Duodenal mucosa (tissue), 2 donors: ENCODE results near the gene RHOT2.

Experiments
- H3K27ac ChIP-seq: one replicate; pipeline ENCODE4 v1.7.0; 2013; ENCODE audit warnings: low read depth, low read length
- H3K27me3 ChIP-seq, 2 donors: one replicate each; pipeline ENCODE4 v1.7.0; 2013; ENCODE audit warnings: low read length in 2 of 2, control low read depth in 1 of 2; ENCODE audit not compliant: insufficient read depth in 2 of 2, control insufficient read depth in 1 of 2
- H3K36me3 ChIP-seq, 2 donors: one replicate each; pipeline ENCODE4 v1.7.0; 2013; ENCODE audit warnings: low read length in 2 of 2, control low read depth in 1 of 2; ENCODE audit not compliant: insufficient read depth in 2 of 2, control insufficient read depth in 1 of 2
- H3K4me1 ChIP-seq, 2 donors: one replicate each; pipeline ENCODE4 v1.7.0; 2013; ENCODE audit warnings: low read length in 2 of 2, control low read depth in 1 of 2; ENCODE audit not compliant: insufficient read depth in 2 of 2, control insufficient read depth in 1 of 2
- H3K4me3 ChIP-seq, 2 donors: one replicate each; pipeline ENCODE4 v1.7.0; 2013; ENCODE audit warnings: low read length in 2 of 2, low read depth in 1 of 2
- H3K9ac ChIP-seq, 2 donors: one replicate each; pipeline ENCODE4 v1.7.0; 2013; ENCODE audit warnings: low read length in 2 of 2, low read depth in 1 of 2
- H3K9me3 ChIP-seq, 2 donors: one replicate each; pipeline ENCODE4 v1.7.0; 2013; ENCODE audit warnings: low read length in 2 of 2, control low read depth in 1 of 2; ENCODE audit not compliant: control insufficient read depth in 1 of 2

Gene RHOT2

GRCh38 chr16:715477-716199, 47.7 kb downstream of the RHOT2 start:
- H3K27me3 ChIP-seq, result peaks cover 22 to 33% of the 10 kb centered on the region in 2 donors
- peak overlapping the region; percentile 47 to 55 for H3K4me3 ChIP-seq
- H3K36me3 ChIP-seq, result no peaks in the 10 kb centered on the region
- no peak overlapping the region for H3K27ac ChIP-seq
- H3K4me1 ChIP-seq, result peaks cover 27 to 38% of the 10 kb centered on the region in 2 donors
- no peak overlapping the region for H3K9ac ChIP-seq
- no peaks in the 10 kb centered on the region for H3K9me3 ChIP-seq

GRCh38 chr16:716200-716568, 48.3 kb downstream of the RHOT2 start:
- H3K9me3 ChIP-seq, result no peaks in the 10 kb centered on the region
- no peak overlapping the region for H3K9ac ChIP-seq
- peaks cover 17 to 27% of the 10 kb centered on the region in 2 donors for H3K27me3 ChIP-seq
- H3K4me1 ChIP-seq, result peaks cover 27 to 39% of the 10 kb centered on the region in 2 donors
- H3K4me3 ChIP-seq, result peak overlapping the region in 1 of 2 donors; percentile 43
- no peak overlapping the region for H3K27ac ChIP-seq
- no peaks in the 10 kb centered on the region for H3K36me3 ChIP-seq

GRCh38 chr16:716768-717325, 48.9 kb downstream of the RHOT2 start:
- peaks cover 12 to 25% of the 10 kb centered on the region in 2 donors for H3K27me3 ChIP-seq
- no peak overlapping the region for H3K27ac ChIP-seq
- H3K9me3 ChIP-seq, result no peaks in the 10 kb centered on the region
- H3K36me3 ChIP-seq, result no peaks in the 10 kb centered on the region
- no peak overlapping the region for H3K9ac ChIP-seq
- H3K4me1 ChIP-seq, result peaks cover 27 to 42% of the 10 kb centered on the region in 2 donors
- H3K4me3 ChIP-seq, result no peak overlapping the region

- no peaks in the 10 kb centered on the region for H3K36me3 ChIP-seq
- H3K9me3 ChIP-seq, result no peaks in the 10 kb centered on the region
- no peak overlapping the region for H3K9ac ChIP-seq
- peaks cover 12 to 25% of the 10 kb centered on the region in 2 donors for H3K27me3 ChIP-seq
- no peak overlapping the region for H3K27ac ChIP-seq
- H3K4me3 ChIP-seq, result no peak overlapping the region
- peaks cover 27 to 45% of the 10 kb centered on the region in 2 donors for H3K4me1 ChIP-seq
Observed at GRCh38 chr16:717450-718245, 49.7 kb downstream of the RHOT2 start.

GRCh38 chr16:718389-718788, 50.5 kb downstream of the RHOT2 start:
- Histone ChIP-seq H3K9ac (no peak overlapping the region), H3K36me3 (no peaks in the 10 kb centered on the region), H3K4me3 (no peak overlapping the region), H3K4me1 (peaks cover 27 to 45% of the 10 kb centered on the region in 2 donors), H3K27me3 (peaks cover 12 to 25% of the 10 kb centered on the region in 2 donors), H3K27ac (no peak overlapping the region), H3K9me3 (no peaks in the 10 kb centered on the region)

- Histone ChIP-seq H3K9me3 (no peaks in the 10 kb centered on the region), H3K4me3 (peak overlapping the region; percentile 7 to 25), H3K4me1 (peaks cover 27 to 45% of the 10 kb centered on the region in 2 donors), H3K9ac (no peak overlapping the region), H3K36me3 (no peaks in the 10 kb centered on the region), H3K27ac (no peak overlapping the region), H3K27me3 (peaks cover 12 to 24% of the 10 kb centered on the region in 2 donors)
Observed at GRCh38 chr16:718922-719321, 51.0 kb downstream of the RHOT2 start.

GRCh38 chr16:719815-720446, 52.0 kb downstream of the RHOT2 start:
- no peaks in the 10 kb centered on the region for H3K36me3 ChIP-seq
- H3K9me3 ChIP-seq, result no peaks in the 10 kb centered on the region
- no peak overlapping the region for H3K27ac ChIP-seq
- H3K4me1 ChIP-seq, result peaks cover 27 to 41% of the 10 kb centered on the region in 2 donors
- H3K9ac ChIP-seq, result peak overlapping the region; percentile 63 to 77
- peaks cover 12 to 22% of the 10 kb centered on the region in 2 donors for H3K27me3 ChIP-seq
- H3K4me3 ChIP-seq, result peak overlapping the region; percentile 76 to 77

GRCh38 chr16:720447-720989, 52.6 kb downstream of the RHOT2 start:
- H3K4me1 ChIP-seq, result peaks cover 27 to 41% of the 10 kb centered on the region in 2 donors
- peaks cover 15 to 28% of the 10 kb centered on the region in 2 donors for H3K27me3 ChIP-seq
- H3K4me3 ChIP-seq, result peak overlapping the region; percentile 76 to 77
- H3K27ac ChIP-seq, result peak overlapping the region; percentile 75
- H3K9ac ChIP-seq, result peak overlapping the region; percentile 63 to 77
- no peaks in the 10 kb centered on the region for H3K36me3 ChIP-seq
- no peaks in the 10 kb centered on the region for H3K9me3 ChIP-seq

- Histone ChIP-seq H3K9ac (peak within 1 kb of the TSS; percentile 63 to 77), H3K4me3 (peak within 1 kb of the TSS; percentile 76 to 77), H3K27ac (peak within 1 kb of the TSS; percentile 75), H3K36me3 (no peaks in the 10 kb centered on the region), H3K27me3 (peaks cover 18 to 30% of the 10 kb centered on the region in 2 donors), H3K9me3 (no peaks in the 10 kb centered on the region), H3K4me1 (peaks cover 24 to 39% of the 10 kb centered on the region in 2 donors)
Observed at GRCh38 chr16:720990-721764, 53.2 kb downstream of the RHOT2 start, which contains the start of gene ANTKMT. ANTKMT (plus strand) TSS chr16:721146; CDS start chr16:721275, 129 bp downstream.
